SH-SY5Y (cell line): Measurements from ENCODE around the gene TRMT1.

Experiments
- GATA2 ChIP-seq: IDR thresholded peaks from 2 replicates; pipeline ENCODE4 v1.6.1; 2011; ENCODE audit warnings: mild to moderate bottlenecking, low read depth, low read length
- GATA3 ChIP-seq: IDR thresholded peaks from 2 replicates; pipeline ENCODE4 v1.6.1; 2011; ENCODE audit warnings: low read depth, mild to moderate bottlenecking, low read length, moderate library complexity

DNA sequence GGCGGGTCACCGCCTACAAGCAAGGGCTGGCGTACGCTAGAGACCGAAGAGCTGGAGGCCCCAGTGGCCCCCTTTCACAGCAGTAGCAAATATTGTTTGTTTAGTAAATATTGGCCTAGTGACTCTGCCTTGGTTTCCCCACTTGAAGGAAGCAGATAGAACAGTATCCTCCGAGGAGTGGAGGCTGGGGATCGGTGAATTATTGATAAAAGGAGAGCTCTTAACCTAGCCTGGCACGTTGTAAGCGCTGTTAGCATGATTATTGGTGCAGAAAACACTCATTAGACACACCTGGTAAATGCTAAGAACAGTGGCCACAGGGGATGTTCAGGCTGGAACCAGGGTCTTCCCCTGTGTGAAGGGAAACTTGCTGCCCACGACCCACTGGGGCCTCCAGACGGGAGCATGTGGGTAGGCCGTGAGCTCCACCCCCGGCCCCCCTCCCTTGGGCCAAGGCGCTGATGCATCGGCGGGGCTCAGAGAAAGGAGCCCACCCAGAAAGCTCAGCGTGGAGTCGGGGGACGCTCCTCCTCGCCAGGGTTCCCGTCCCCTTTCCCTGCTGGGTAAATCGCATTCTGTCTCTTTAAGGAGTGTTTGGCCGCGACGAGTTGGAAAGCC is 35.9 kb upstream of the TRMT1 start:
- TF ChIP-seq GATA2 (no peak), GATA3 (no peak)
